Spinal cord (tissue), 10 donors: ENCODE data around the gene YY1. TPM values are rescaled to one million over a fixed set of nuclear protein-coding genes. Genes with fewer than 3 reads are reported as not detected.

Experiments used
- DNase-seq, 6 donors: peaks; one replicate each; pipeline versions ENCODE4 v3.0.0 to v3.0.0-alpha.2; 2013 to 2015; ENCODE audit warnings: low spot score in 6 of 6, low read depth in 4 of 6
- H3K27ac ChIP-seq: one replicate; pipeline ENCODE4 v1.5.1; 2013; ENCODE audit warnings: low read depth, low read length, control low read depth
- H3K27me3 ChIP-seq: one replicate; pipeline ENCODE4 v1.6.1; 2013; ENCODE audit warnings: low read length; ENCODE audit not compliant: control insufficient read depth, insufficient read depth
- H3K36me3 ChIP-seq: one replicate; pipeline ENCODE4 v1.6.1; 2013; ENCODE audit warnings: low read length; ENCODE audit not compliant: control insufficient read depth, insufficient read depth
- H3K4me1 ChIP-seq: one replicate; pipeline ENCODE4 v1.6.1; 2013; ENCODE audit warnings: low read length; ENCODE audit not compliant: control insufficient read depth, insufficient read depth
- H3K4me3 ChIP-seq: one replicate; pipeline ENCODE4 v1.5.1; 2013; ENCODE audit warnings: low read depth, low read length, control low read depth
- H3K9me3 ChIP-seq: one replicate; pipeline ENCODE4 v1.6.1; 2013; ENCODE audit warnings: low read length; ENCODE audit not compliant: control insufficient read depth, insufficient read depth
- WGBS: methylation state at CpG from one replicate; pipeline ENCODE4 v1.1.5; 2013; ENCODE audit warnings: missing lambda C conversion rate; ENCODE audit not compliant: insufficient coverage; 5-methylcytosine and 5-hydroxymethylcytosine counted together
- polyA plus RNA-seq, 2 donors: library from polyadenylated mRNA; unstranded; fragments of 120-200 nt; gene quantifications; one replicate each; pipeline ENCODE4 v1.2.1, GENCODE V29; 2013; ENCODE audit not compliant: insufficient read length in 2 of 2
- total RNA-seq, 2 donors: library from RNA; depleted of rRNA in 1 of 2; stranded (reverse); fragments of 120-200 nt in 1 of 2; fragments of >200 nt in 1 of 2; gene quantifications; one replicate each; pipeline versions ENCODE4 v1.2.3 to v1.2.4, GENCODE V29; 2013 to 2014
- donor health status: healthy.

YY1 gene
- total and polyA plus RNA-seq, 4 donors: 55.0 to 83.7 (median 67.1) TPM

DNA sequence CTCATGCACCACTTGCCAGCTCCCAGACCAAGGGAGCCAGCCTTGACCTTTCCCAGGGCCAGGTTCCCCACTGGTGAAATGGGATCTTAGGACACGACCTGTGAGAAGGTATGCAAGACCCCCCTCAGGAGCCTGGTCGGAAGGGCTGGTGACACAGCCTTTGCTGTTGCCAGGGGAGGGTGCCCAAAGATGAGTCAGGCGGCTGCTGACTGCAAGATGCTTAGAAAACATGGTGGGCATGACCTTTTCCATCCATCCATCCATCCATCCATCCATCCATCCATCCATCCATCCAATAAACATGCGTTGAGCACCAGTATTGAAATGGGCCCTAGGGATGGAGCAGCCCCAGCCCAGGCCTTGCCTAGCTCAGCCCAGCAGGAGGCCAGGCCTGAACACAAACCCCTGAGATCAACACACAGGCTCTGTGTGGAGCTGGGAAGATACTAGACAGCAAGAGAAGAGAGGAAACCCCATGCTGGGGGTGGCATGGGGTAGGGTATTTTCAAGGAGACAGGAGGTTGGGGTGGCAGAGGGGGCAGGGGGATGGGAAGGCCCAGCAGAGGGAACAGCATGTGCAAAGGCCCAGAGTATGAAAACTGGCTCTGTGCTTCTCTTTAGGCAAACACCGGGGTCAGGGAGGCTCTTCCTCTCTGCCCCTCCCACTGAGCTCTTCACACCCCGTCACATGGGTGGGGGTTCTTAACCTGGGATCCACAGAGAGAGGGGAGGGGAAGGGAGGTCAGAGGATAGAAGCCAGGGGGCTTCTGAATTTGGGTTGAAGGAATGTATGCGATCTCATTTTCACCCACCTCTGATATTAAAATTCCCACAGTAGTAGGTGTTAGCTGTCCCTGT, 26.2 kb upstream of the YY1 start:
- WGBS: 86% methylated on average over 3 of the region's 7 CpGs
- Histone ChIP-seq H3K36me3 (peaks cover 9% of the 10 kb centered on the region), H3K4me3 (no peak overlapping the region), H3K27me3 (no peaks in the 10 kb centered on the region), H3K27ac (no peak overlapping the region), H3K4me1 (peaks cover 12% of the 10 kb centered on the region), H3K9me3 (no peaks in the 10 kb centered on the region)
- DNase-seq: no peak

DNA sequence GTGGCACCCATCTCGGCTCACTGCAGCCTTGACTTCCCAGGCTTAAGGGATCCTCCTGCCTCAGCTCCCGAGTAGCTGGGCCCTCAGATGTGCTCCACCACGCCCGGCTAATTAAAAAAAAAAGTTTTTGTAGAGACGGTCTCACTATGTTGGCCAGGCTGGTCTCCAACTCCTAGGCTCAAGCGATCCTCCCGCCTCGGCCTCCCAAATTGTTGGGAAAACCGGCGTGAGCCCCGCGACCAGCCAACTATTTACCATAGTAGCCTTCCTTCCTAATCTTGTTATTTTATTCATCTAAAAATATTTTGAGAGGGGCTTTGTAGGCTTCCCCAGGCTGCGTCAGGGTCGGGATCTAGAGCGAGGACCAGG, 25.4 kb upstream of the YY1 start:
- peaks cover 12% of the 10 kb centered on the region for H3K4me1 ChIP-seq
- peak overlapping the region; percentile 52 for H3K27ac ChIP-seq
- H3K9me3 ChIP-seq: no peaks in the 10 kb centered on the region
- DNase-seq: no peak
- peaks cover 4% of the 10 kb centered on the region for H3K36me3 ChIP-seq
- H3K4me3 ChIP-seq: peak overlapping the region; percentile 61
- WGBS: 60% methylated on average over 4 of the region's 15 CpGs
- H3K27me3 ChIP-seq: no peaks in the 10 kb centered on the region

DNA sequence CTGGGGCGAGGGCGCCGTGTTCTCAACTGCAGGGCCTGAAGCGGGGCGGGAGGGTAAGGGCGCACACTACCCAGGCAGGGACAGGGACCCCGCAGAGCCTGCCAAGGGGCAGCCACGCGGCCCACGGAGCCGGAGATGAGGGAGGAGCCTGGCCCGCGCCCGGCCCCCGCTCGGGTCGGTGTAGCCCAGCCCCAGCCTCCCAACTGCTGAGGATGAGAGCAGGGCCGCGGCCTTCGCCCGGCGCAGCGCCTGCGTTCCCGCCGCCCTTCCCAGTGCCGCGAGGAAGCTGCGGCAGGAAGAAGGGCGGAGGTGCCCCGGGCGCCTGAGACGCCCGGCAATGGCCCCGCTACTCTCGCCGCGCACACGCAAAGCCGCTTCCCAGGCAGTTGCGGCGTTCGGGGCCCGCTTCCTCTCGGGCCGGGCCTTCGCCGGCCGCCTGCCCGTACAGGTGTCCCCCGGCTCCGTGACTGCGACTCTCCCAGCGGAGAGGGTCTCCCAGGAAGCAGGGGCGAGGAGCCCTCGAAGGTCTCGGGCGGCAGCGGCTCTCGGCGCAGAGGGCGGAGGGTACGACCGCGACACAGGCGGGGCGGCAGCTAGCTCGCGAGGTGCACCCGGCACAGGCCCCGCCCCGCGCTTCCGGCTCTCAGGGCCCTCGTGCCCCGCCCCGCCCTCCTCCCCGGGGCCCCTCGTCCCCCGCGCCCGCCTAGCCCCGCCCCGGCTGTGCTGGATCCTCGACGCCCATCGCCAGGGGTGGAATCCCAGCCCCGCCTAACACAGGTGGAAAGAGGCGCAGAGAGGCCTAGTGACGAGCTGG, 24.8 kb upstream of the YY1 start:
- DNase-seq: peak in 2 of 6 donors; percentile 75 to 89
- H3K9me3 ChIP-seq: no peaks in the 10 kb centered on the region
- peak overlapping the region; percentile 61 for H3K4me3 ChIP-seq
- 6% methylated on average over 88 of the region's 90 CpGs for WGBS
- H3K27ac ChIP-seq: peak overlapping the region; percentile 52
- peaks cover 12% of the 10 kb centered on the region for H3K4me1 ChIP-seq
- H3K27me3 ChIP-seq: no peaks in the 10 kb centered on the region
- peaks cover 4% of the 10 kb centered on the region for H3K36me3 ChIP-seq

DNA sequence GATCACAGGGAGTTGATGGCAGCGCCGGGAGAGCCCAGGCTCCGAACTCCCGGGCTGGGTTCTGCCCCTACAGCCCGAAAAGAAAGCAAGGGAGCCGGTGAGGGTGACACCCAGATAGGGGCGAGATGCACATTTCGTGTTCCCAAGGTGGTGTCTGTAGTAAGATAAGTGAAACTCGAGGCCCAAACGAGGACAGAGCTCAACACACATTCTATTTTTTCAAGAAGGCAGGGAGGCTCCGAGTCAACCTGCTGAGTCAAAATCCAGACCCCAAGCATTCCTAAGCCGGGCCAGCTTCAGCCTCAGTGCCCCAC, 24.2 kb upstream of the YY1 start:
- H3K36me3 ChIP-seq: peaks cover 4% of the 10 kb centered on the region
- H3K27me3 ChIP-seq: no peaks in the 10 kb centered on the region
- peaks cover 12% of the 10 kb centered on the region for H3K4me1 ChIP-seq
- no peak overlapping the region for H3K27ac ChIP-seq
- DNase-seq: no peak
- peak overlapping the region; percentile 42 for H3K4me3 ChIP-seq
- no peaks in the 10 kb centered on the region for H3K9me3 ChIP-seq
- 32% methylated on average over 11 of the region's 12 CpGs for WGBS

DNA sequence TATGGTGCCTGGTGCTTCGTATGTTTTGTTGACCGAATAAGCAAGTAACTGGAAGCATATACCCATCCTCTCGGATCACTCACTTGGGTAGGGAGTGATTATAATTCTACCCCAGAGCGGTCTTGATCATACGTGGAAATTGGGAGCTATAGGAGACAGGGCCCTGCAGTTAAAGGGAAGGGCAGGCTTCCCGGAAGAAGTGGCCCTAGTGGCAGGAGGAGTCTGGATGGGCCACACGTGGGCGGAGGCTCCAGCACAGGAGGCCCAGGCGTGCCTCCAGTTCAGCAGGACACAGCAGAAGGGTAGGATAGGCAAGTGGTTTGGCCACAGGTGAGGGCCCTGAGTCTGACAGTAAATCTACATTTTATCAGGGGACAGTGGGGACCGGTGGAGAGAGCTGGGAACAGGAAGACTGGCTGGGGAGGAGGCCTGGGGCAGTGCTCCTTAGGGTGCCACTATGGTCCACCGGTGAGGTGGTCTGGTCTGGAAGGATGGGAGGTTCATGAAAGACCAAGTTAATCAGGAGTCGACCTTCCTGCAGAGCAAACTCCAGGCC, 23.5 kb upstream of the YY1 start:
- WGBS: 81% methylated on average over 10 of the region's 12 CpGs
- Histone ChIP-seq H3K27ac (no peak overlapping the region), H3K9me3 (no peaks in the 10 kb centered on the region), H3K27me3 (no peaks in the 10 kb centered on the region), H3K4me3 (no peak overlapping the region), H3K4me1 (peaks cover 12% of the 10 kb centered on the region), H3K36me3 (peaks cover 4% of the 10 kb centered on the region)
- DNase-seq: no peak

DNA sequence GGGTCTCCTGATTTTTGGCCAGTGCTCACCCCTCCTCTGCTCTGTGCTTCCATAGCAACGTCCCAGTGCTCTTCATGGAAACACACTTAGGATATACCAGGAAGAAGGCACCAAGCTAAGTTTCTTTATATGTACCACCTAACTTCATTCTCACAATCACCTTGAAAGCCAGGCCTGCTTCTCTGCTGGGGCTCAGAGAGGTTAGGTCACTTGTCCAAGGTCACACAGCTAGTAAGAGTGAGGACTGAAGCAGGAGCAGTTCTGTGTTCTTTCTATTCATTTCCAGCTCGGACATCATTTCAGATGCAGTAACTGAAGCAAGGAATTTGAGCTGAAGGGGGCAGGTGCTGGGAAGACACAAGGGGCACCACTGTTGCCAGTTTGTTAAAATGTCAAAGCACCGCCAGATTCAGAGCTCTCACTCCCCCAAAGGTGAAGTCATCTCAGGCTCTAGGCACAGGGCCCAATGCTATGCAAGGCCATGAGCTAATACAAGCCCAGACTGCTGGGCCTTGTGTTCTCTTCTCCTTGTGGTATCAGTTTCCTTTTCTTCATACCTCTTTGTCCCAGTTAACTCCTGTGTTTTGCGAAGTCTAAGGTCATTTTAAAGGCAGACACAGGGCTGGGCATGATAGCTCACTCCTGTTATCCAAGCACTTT, 19.7 kb upstream of the YY1 start:
- H3K36me3 ChIP-seq: no peaks in the 10 kb centered on the region
- H3K27ac ChIP-seq: no peak overlapping the region
- no peaks in the 10 kb centered on the region for H3K27me3 ChIP-seq
- WGBS: 85% methylated on average over 3 of the region's 4 CpGs
- H3K4me1 ChIP-seq: peaks cover 28% of the 10 kb centered on the region
- DNase-seq: no peak
- H3K9me3 ChIP-seq: no peaks in the 10 kb centered on the region
- no peak overlapping the region for H3K4me3 ChIP-seq

DNA sequence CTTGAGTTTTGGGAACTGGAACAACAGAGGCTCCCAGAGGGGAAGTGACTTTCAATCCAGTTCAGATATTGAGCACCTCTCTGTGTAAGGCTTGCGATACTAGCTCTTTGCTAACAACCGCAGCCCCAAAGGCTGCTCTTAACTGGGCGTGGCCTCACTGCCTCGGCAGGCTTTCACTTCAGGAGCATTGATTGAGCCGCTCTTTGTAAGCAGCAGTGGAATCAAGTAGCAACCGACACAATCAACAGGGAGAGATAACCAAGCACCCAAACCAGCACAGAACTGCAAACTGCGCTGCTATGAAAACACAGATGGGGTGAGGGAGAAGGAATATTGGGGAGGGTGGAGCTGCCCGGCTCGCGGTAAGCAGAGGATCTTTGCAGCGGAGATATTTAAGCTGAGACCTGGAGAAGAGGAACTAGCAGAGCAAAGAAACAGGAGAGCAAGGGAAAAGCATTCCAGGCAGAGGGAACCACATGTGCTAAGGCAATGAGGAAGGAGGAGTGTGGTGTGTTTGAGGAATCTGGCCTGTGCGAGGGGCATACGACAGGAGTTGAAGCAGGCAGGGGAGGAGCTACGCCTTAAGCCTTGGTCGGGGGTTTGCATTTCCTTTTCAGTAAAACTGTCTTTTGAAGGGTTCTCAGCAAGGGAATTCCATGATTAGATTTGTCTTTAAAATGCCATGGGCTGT, 17.3 kb upstream of the YY1 start:
- H3K9me3 ChIP-seq: no peaks in the 10 kb centered on the region
- peak in 2 of 6 donors; percentile 68 to 69 for DNase-seq
- 15% methylated on average over 9 of the region's 15 CpGs for WGBS
- peaks cover 4% of the 10 kb centered on the region for H3K36me3 ChIP-seq
- peaks cover 23% of the 10 kb centered on the region for H3K4me1 ChIP-seq
- peak overlapping the region; percentile 34 for H3K4me3 ChIP-seq
- peak overlapping the region; percentile 60 for H3K27ac ChIP-seq
- no peaks in the 10 kb centered on the region for H3K27me3 ChIP-seq

DNA sequence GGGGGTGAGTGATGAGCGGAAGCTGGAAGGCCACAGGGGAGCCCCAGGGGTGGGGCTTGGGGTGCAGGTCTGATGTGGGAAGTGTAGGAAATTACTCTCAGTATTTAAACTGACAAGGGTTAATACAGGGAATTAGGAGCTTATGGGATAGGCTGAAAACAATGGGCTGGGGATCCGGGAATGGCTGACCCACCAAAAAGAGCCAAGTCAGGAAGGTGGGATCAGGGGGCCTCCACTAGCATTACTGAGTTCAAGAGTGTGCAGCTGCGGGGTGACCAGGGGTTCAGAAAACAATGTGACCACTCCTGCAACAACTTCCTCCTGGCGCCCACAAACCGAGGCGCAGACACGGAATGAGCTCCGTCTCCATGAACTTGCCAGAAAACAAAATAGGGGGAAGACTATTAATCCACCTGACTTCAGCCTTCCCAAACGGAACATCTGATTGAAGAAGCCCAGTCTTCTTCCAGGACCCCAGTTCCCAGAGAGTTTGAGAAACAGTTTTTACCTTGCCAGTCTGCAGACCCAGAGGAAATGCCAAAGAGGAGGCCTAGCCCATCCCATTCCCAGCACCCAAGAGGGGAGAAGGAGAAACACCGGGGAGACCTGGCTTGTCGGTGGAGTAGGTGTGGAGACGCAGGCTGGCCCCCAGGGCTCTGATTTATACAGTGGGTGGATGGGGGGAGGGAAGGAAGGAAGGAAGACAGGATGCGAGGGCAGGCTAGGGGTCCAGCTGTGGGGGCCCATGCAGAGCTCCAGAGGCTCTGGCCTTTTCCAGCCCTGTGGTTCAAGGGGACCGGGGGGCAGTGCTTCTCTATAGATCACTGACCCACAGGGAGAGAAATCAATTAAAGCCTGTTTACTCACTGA, 16.5 kb upstream of the YY1 start:
- Histone ChIP-seq H3K4me1 (peaks cover 23% of the 10 kb centered on the region), H3K27me3 (no peaks in the 10 kb centered on the region), H3K9me3 (no peaks in the 10 kb centered on the region), H3K4me3 (no peak overlapping the region), H3K27ac (peak overlapping the region; percentile 60), H3K36me3 (peaks cover 5% of the 10 kb centered on the region)
- no peak for DNase-seq
- WGBS: 63% methylated on average over 11 of the region's 14 CpGs
